BJ (cell line): ENCODE data around the gene CXCL14. TPM values are rescaled to one million over a fixed set of nuclear protein-coding genes. Genes with fewer than 3 reads are reported as not detected.

ENCODE experiments used
- CTCF ChIA-PET: fragments of 350-600 bp; formaldehyde crosslinking; extraction: SDS; loops from one replicate; lab custom pipeline; 2021; ENCODE audit warnings: antibody characterized with exemption, inconsistent platforms; lab: Yijun Ruan, JAX
- POLR2A ChIA-PET: fragments of 300-600 bp; sonication (Branson Sonifier 250); formaldehyde crosslinking; extraction: SDS; loops from one replicate; lab custom pipeline; 2021; ENCODE audit warnings: antibody characterized with exemption; lab: Charles Lee
- DNase-seq: peaks from one replicate; pipeline ENCODE4 v3.0.0-alpha.2; 2011; ENCODE audit warnings: low read depth
- H3K27me3 ChIP-seq: 2 replicates; pipeline ENCODE4 v1.6.0; 2011; ENCODE audit warnings: low read length; ENCODE audit not compliant: control insufficient read depth, insufficient read depth
- H3K36me3 ChIP-seq: 2 replicates; pipeline ENCODE4 v1.5.1; 2011; ENCODE audit warnings: low read length; ENCODE audit not compliant: control insufficient read depth, insufficient read depth
- H3K4me3 ChIP-seq: 2 replicates; pipeline ENCODE4 v1.5.1; 2011; ENCODE audit warnings: low read depth, mild to moderate bottlenecking, control low read depth, low read length
- polyA plus RNA-seq: library from polyadenylated mRNA; depleted of rRNA; stranded (reverse); fragments of >200 nt; gene quantifications from 2 replicates; pipeline ENCODE4 v1.2.3, GENCODE V29; 2011
- TF ChIP-seq, protein P1 (sequence below): IDR thresholded peaks from 2 replicates; pipeline ENCODE4 v1.5.1; 2011; ENCODE audit warnings: low read depth, mild to moderate bottlenecking, control low read depth, inconsistent platforms, low read length, moderate library complexity; ENCODE audit not compliant: insufficient read depth

The CXCL14 gene
- polyA plus RNA-seq, 1 experiment = 1.6 TPM

DNA sequence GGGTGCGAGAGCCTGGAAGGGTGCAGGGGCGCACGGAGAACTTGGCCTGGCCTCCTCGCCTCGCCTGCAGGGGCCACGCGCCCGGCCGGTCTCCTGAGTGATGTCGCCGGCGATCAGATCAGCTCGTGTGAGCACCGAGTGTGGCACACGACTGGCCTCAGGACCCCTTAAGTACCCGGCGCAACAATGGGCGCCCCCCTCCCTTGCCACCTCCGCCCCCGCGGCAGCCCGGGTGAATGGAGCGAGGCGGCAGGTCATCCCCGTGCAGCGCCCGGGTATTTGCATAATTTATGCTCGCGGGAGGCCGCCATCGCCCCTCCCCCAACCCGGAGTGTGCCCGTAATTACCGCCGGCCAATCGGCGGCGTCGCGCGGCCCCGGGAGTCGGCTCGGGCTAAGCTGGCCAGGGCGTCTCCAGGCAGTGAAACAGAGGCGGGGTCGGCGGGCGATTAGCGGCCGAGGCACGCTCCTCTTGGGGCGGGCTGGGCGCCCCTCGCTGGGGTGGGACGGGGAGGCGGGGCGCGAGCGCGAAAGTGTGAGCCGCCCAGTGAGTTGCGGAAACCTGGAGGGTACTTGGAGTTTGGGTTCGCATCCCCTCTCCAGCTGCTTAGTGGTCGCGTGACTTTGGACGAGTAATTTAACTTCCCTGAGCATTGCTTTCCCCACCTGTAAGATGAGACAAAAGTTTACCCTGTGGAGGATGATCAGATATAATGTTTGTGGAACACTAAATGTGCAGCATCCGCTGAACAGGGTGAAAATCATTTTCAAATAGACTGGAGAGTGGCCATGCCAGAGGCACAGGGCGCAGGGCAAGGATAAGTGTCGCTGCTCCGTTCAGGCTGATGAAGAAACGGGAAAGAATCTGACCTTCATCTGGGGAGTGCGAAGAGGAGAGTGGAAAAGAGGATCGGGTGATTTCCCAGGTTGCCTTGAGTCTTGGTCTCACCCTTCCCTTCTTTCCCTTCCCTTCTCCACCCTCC, 42.7 kb downstream of the CXCL14 start, which contains the start of gene NEUROG1:
TSS of gene NEUROG1 (minus strand) at position 145 of the 982 bp plus-strand sequence. CDS start 274 bp downstream, outside the sequence.
- H3K4me3 ChIP-seq = no peak within 1 kb of the TSS
- H3K36me3 ChIP-seq = no peaks in the 10 kb centered on the region
- no peak for DNase-seq
- peaks cover 51% of the 10 kb centered on the region for H3K27me3 ChIP-seq
- POLR2A ChIA-PET = no interaction called here
- TF ChIP-seq, protein P1, sequence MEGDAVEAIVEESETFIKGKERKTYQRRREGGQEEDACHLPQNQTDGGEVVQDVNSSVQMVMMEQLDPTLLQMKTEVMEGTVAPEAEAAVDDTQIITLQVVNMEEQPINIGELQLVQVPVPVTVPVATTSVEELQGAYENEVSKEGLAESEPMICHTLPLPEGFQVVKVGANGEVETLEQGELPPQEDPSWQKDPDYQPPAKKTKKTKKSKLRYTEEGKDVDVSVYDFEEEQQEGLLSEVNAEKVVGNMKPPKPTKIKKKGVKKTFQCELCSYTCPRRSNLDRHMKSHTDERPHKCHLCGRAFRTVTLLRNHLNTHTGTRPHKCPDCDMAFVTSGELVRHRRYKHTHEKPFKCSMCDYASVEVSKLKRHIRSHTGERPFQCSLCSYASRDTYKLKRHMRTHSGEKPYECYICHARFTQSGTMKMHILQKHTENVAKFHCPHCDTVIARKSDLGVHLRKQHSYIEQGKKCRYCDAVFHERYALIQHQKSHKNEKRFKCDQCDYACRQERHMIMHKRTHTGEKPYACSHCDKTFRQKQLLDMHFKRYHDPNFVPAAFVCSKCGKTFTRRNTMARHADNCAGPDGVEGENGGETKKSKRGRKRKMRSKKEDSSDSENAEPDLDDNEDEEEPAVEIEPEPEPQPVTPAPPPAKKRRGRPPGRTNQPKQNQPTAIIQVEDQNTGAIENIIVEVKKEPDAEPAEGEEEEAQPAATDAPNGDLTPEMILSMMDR = no peak
- CTCF ChIA-PET = interaction anchor here (1.7 to 2.0 kb wide), 2 partner anchors 17 to 70 kb away, joined by 5 to 7 read pairs; no protein-coding TSS in a partner anchor

DNA sequence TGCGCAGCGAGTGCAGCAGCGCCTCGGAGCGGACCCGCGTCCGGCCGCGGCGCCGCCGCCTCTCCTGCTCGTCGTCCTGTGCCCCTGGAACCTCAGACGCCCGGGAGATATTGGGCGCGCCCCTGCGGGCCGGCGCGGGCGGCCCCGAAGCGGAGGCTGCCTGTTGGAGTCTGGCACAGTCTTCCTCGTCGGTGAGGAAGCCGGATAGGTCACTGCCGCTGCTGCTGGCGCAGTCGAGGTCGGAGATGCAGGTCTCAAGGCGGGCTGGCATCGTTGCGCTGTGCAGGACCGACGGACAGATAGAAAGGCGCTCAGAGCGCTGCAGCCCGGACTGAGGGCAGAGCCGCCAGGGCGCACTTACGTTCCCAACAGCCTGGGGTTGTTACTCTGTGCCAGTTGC, 43.4 kb downstream of the CXCL14 start:
- peaks cover 50% of the 10 kb centered on the region for H3K27me3 ChIP-seq

DNA sequence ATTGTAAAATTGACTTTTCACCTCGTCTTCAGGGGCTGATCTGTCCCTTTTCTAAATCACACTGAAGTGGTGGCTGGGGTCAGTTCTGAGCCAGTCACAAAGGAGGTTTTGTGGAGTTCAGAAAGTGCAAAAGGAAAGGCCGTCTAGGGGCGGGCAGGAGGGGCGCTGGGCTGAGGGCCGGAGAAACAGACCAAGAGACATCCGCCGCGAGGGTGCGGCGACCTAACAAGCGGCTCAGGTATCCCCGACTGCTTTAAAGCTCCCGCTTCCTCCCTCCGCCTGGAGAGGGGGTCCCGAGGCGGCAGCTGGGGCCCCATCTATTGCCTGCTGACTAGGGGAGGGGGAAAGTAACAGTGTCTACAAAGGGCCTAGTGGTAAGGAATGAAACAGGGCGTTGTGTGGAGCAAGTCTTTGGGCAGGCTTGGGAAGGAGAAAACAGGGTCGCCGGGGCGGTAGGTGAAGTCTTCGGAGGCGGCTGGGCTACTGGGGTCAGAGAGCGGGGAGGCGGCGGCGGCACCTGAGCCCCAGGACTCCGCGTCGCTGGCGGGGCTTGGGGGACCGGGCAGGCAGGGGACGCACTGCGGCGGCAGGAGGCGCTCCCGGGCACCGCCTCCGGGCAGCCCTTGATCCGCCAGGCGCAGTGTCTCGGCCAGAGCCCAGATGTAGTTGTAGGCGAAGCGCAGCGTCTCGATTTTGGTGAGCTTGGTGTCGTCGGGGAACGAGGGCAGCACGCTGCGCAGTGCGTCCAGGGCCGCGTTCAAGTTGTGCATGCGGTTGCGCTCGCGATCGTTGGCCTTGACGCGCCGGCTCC, 44.0 kb downstream of the CXCL14 start:
- POLR2A ChIA-PET = no interaction called here
- Histone ChIP-seq H3K36me3 (no peaks in the 10 kb centered on the region), H3K27me3 (peaks cover 47% of the 10 kb centered on the region), H3K4me3 (no peak overlapping the region)
- TF ChIP-seq, protein P1 = no peak
- CTCF ChIA-PET = interaction anchor here (1.1 to 1.7 kb wide), 3 partner anchors 13 to 69 kb away, joined by 4 to 5 read pairs (median 5); no protein-coding TSS in a partner anchor
- DNase-seq = no peak

More for the DNA sequence above, 43.4 kb downstream of the CXCL14 start:
- DNase-seq = no peak
- no peak overlapping the region for H3K4me3 ChIP-seq
- TF ChIP-seq, protein P1 = no peak
- ChIA-PET POLR2A (no interaction called here), CTCF (interaction anchor here (1.7 kb wide), 1 partner anchor 18 kb away, joined by 5 read pairs; no protein-coding TSS in a partner anchor)
- H3K36me3 ChIP-seq = no peaks in the 10 kb centered on the region

DNA sequence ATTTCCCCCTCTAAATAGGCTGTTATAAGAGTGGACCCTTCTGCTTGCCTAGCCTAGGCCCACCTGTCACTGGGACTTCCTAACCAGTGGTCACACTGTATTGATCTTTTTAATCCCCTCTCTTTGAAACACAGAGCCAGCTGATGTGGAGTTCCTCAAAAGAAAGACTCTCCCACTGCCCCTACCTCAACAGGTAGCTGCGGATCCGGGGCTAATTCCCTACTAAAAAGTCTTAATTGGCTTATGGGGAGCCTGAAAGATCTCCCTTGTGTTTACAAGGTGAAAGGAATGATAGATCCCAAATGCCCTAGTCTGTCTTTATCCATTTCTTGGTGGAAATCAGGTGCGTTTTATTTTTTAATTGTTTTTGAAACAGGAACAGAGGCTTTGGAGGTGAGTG, 45.0 kb downstream of the CXCL14 start:
- TF ChIP-seq, protein P1 = no peak
- no peak for DNase-seq
- CTCF ChIA-PET = interaction anchor here (1.1 to 2.7 kb wide), 4 partner anchors 12 to 297 kb away, joined by 3 to 6 read pairs (median 4); no protein-coding TSS in a partner anchor
- Histone ChIP-seq H3K27me3 (peaks cover 41% of the 10 kb centered on the region), H3K36me3 (no peaks in the 10 kb centered on the region), H3K4me3 (no peak overlapping the region)
- POLR2A ChIA-PET = no interaction called here
